MG63 (cell line): ENCODE data around the gene ATP5PD. TPM values are rescaled to one million over a fixed set of nuclear protein-coding genes. Genes with fewer than 3 reads are reported as not detected.
A peak's percentile ranks its signal among the peaks of the same experiment; 100 is the strongest.
"Not testable (repeated sequence)": the region's sequence is repeated elsewhere in the genome, so short reads cannot be mapped to it uniquely, and the experiment has no call there.

Source experiments
- DNase-seq: peaks from one replicate; pipeline ENCODE4 v3.0.0-alpha.2; 2020
- H3K27me3 ChIP-seq: fragments of 250-450 bp; sonication (Bioruptor Pico); 2 replicates; pipeline ENCODE4 v1.5.1; 2020; ENCODE audit warnings: mild to moderate bottlenecking, moderate library complexity
- H3K36me3 ChIP-seq: fragments of 250-450 bp; sonication (Bioruptor Pico); 2 replicates; pipeline ENCODE4 v1.5.1; 2020; ENCODE audit warnings: mild to moderate bottlenecking, moderate library complexity
- H3K4me3 ChIP-seq: fragments of 250-450 bp; sonication (Bioruptor Pico); 2 replicates; pipeline ENCODE4 v1.5.1; 2020; ENCODE audit warnings: mild to moderate bottlenecking, moderate library complexity
- H3K9me3 ChIP-seq: fragments of 250-450 bp; sonication (Bioruptor Pico); 2 replicates; pipeline ENCODE4 v1.5.1; 2020; ENCODE audit warnings: mild to moderate bottlenecking, moderate library complexity
- total RNA-seq: library from RNA; depleted of rRNA; stranded (reverse); fragments of >200 nt; shearing (Covaris generic); gene quantifications from 2 replicates; pipeline ENCODE4 v1.2.3, GENCODE V29; 2014; ENCODE audit warnings: low replicate concordance

ATP5PD gene
- total RNA-seq, 1 experiment from 2014 or later, result 296 TPM

- DNase-seq, result no peak
- no peaks in the 10 kb centered on the region for H3K9me3 ChIP-seq
- no peaks in the 10 kb centered on the region for H3K27me3 ChIP-seq
- no peak overlapping the region for H3K4me3 ChIP-seq
- peaks cover 32% of the 10 kb centered on the region for H3K36me3 ChIP-seq
These were observed 5.0 kb downstream of the ATP5PD start for GRCh38 chr17:75041656-75042280.

DNA sequence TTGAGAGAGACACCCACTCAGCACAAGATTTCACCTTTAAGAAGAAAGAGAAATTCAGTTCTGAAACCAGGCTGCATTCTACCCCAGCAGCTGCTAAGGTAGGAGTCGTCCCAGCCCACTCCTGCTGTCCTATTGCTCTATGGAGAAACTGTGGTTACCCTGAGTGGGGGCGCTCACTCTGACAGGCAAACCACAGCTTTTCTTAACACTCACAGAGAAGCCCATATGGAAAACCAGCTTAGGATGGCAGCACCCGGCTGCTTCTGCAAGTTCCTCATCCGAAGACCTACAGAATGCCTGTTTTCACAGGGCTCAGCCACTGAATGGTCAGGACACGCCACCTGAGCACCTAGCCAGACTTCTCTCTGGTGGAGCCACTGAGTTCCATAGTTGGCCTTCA is 7.5 kb downstream of the ATP5PD start:
- peaks cover 32% of the 10 kb centered on the region for H3K36me3 ChIP-seq
- no peaks in the 10 kb centered on the region for H3K9me3 ChIP-seq
- DNase-seq, result no peak
- no peak overlapping the region for H3K4me3 ChIP-seq
- H3K27me3 ChIP-seq, result no peaks in the 10 kb centered on the region

DNA sequence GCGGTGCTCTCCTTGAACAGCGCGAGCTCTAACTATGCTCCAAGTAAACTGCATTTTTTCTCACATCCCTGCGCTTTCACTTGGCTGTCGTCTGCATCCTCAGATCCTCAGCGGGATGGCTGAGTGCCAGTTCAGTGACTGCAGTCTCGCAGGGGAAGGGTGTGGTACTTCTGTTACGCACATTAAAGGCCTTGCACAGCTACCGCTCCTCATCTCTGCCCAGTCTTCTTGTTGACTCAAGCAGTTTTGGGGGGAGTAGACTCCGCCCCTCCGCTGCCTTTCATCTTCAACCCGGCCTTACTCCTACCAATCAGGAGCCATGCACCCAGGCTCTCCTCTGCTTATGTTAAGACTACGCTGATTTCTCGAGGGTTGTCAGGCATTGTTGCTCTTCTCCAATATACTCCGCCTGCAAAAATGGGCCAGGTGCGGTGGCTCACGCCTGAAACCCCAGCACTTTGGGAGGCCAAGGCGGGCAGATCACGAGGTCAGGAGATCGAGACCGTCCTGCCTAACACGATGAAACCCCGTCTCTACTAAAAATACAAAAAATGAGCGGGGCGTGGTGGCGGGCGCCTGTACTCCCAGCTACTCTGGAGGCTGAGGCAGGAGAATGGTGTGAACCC is 10.0 kb downstream of the ATP5PD start:
- H3K9me3 ChIP-seq, result no peaks in the 10 kb centered on the region
- H3K27me3 ChIP-seq, result no peaks in the 10 kb centered on the region
- peaks cover 26% of the 10 kb centered on the region for H3K36me3 ChIP-seq
- peak; percentile 85 for DNase-seq
- H3K4me3 ChIP-seq, result peak overlapping the region; percentile 5; the same call in 1 of the 2 replicates

- no peaks in the 10 kb centered on the region for H3K27me3 ChIP-seq
- peak overlapping the region; percentile 88 for H3K4me3 ChIP-seq
- peaks cover 9% of the 10 kb centered on the region for H3K36me3 ChIP-seq
- DNase-seq, result peak; percentile 91
- H3K9me3 ChIP-seq, result peaks cover 2% of the 10 kb centered on the region; the same call in 1 of the 2 replicates
These were observed 12.4 kb downstream of the ATP5PD start for GRCh38 chr17:75034236-75034908.

- Histone ChIP-seq H3K27me3 (no peaks in the 10 kb centered on the region), H3K4me3 (peak overlapping the region; percentile 88), H3K9me3 (peaks cover 2% of the 10 kb centered on the region; the same call in 1 of the 2 replicates), H3K36me3 (peaks cover 3% of the 10 kb centered on the region)
- DNase-seq, result peak; percentile 91
These were observed 13.2 kb downstream of the ATP5PD start for GRCh38 chr17:75033346-75034235.

DNA sequence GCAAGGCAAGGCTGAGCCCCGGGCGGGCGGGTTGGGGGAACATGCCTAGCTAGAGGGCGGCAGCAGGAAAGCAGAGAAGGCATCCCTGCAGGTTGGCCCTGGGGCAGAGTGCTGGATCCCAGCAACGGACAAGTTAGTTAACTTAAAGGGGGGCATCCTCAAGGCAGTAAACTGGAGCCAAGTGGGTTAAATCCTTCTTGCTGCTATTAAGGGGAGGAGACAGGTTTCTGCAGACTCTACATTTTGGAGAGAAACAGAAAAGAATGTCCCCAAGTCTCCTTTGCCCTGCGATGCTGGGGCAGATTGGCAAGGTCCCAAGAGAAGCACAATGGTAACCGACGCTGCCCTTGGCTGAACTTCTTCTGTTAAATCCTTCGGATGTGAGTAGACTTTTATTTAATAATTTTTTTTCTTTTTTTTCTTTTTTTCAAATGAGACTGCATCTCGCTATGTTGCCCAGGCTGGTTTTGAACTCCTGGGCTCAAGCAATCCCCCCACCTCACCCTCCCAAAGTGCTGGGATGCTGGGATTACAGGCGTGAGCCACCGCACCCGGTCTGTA is 14.0 kb downstream of the ATP5PD start:
- Histone ChIP-seq H3K36me3 (no peaks in the 10 kb centered on the region; the same call in 1 of the 2 replicates), H3K4me3 (peak overlapping the region; percentile 88), H3K27me3 (no peaks in the 10 kb centered on the region), H3K9me3 (peaks cover 2% of the 10 kb centered on the region; the same call in 1 of the 2 replicates)
- peak; percentile 23 for DNase-seq

DNA sequence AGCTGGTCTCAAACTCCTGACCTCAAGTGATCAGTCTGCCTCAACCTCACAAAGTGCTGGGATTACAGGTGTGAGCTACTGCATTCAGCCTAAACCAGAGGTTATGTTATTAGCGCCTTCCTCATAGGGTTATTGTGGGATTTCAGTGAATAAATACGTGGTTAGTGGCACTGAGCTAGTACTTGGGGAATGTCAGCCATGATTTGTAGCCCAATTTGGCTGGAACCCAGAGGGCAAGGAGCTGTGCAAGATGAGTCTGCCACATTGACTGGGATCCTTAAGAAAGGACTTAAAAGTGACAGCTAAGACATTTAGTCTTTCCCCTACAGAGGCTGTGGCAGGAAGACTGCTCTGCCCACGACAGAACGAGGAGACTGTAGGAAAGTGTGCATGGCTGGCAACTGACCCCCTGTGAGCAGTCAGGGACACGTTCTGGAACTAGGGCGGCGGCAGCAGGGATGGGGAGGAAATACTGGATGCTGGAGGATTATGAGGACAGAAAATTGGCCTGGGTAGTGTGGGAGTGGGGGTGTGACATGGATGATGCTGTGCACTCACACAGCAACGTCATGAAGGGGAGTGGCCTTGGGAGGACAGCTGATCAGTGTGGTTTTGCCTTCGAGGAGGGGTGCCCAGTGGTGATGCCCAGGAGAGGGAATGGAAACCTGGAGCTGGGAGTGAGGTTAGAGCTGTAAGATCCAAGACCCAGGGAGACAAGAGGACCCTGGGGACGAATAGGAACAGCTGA is 14.6 kb downstream of the ATP5PD start:
- DNase-seq, result peak; percentile 75
- no peaks in the 10 kb centered on the region for H3K27me3 ChIP-seq
- H3K9me3 ChIP-seq, result peaks cover 2% of the 10 kb centered on the region; the same call in 1 of the 2 replicates
- H3K36me3 ChIP-seq, result no peaks in the 10 kb centered on the region
- no peak overlapping the region; the same call in 1 of the 2 replicates for H3K4me3 ChIP-seq

GRCh38 chr17:75030161-75030560 is 16.6 kb downstream of the ATP5PD start:
- Histone ChIP-seq H3K4me3 (no peak overlapping the region), H3K27me3 (no peaks in the 10 kb centered on the region), H3K36me3 (no peaks in the 10 kb centered on the region), H3K9me3 (peaks cover 2% of the 10 kb centered on the region; the same call in 1 of the 2 replicates)
- DNase-seq, result no peak

DNA sequence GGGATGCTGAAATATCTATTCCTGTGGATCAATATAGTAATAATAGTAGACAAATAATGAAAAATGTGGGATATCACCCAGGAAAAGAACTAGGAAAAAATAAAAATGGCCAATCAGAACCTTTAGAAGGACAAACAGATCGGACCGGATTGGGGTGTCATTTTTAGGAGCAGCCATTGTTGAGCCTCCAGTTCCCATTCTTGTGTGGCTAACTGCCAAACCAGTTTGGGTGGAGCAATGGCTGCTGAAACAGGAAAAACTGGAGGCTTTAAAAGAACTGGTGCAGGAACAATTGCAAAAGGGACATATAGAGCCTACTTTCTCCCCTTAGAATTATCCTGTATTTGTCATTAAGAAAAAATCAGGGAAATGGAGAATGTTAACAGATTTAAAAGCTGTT is 20.1 kb downstream of the ATP5PD start:
- H3K4me3 ChIP-seq, H3K27me3 ChIP-seq, DNase-seq, H3K9me3 ChIP-seq: not testable (repeated sequence)
- peaks cover 12% of the 10 kb centered on the region for H3K36me3 ChIP-seq

DNA sequence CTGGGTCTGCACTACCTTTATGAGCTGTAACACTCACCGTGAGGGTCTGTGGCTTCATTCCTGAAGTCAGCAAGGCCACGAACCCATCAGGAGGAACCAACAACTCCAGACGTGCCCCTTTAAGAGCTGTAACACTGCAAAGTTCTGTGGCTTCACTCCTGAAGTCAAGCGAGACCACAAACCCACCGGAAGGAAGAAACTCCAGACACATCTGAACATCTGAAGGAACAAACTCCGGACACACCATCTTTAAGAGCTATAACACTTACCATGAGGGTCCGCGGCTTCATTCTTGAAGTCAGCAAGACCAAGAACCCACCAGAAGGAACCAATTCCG is 21.4 kb downstream of the ATP5PD start:
- H3K9me3 ChIP-seq, DNase-seq, H3K4me3 ChIP-seq, H3K27me3 ChIP-seq: not testable (repeated sequence)
- peaks cover 24% of the 10 kb centered on the region for H3K36me3 ChIP-seq

GRCh38 chr17:75024686-75025397 is 21.9 kb downstream of the ATP5PD start:
- Histone ChIP-seq H3K27me3 (no peaks in the 10 kb centered on the region), H3K36me3 (peaks cover 30% of the 10 kb centered on the region), H3K9me3 (peaks cover 2% of the 10 kb centered on the region; the same call in 1 of the 2 replicates), H3K4me3 (no peak overlapping the region)
- DNase-seq, result no peak

DNA sequence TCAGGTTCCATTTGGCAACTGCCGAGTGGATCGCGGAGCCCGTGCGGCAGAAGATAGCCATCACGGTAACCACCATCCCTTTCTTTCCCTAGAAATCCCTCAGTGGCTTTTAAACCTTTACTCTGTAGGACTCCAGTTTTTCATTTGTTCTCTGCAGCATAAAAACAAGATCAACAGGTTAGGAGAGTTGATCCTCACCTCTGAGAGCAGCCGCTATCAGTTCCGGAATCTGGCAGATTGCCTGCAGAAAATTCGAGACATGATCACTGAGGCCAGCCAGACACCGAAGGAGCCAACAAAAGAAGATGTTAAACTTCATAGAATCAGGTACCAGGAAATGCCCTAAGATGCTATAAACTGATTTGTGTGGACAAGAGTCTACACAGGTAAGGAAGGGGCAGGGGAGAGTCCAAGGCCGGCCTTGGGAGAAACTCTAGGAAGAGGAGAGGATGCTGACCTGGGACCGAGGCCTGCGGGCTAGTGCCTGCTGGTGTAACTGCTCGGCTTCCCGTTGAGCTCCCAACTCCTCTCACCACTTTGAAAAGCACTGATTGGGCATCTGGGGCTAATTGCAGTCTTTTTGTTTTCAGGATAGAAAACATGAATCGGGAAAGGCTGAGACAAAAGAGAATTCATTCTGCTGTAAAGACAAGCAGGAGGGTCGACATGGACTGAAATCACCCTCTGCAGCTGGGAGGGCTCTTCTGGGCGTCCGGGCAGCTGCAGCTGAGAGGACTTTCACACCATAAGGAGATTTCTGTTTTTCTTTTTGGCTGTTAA is 26.2 kb downstream of the ATP5PD start:
- no peak for DNase-seq
- H3K4me3 ChIP-seq, result no peak overlapping the region

DNA sequence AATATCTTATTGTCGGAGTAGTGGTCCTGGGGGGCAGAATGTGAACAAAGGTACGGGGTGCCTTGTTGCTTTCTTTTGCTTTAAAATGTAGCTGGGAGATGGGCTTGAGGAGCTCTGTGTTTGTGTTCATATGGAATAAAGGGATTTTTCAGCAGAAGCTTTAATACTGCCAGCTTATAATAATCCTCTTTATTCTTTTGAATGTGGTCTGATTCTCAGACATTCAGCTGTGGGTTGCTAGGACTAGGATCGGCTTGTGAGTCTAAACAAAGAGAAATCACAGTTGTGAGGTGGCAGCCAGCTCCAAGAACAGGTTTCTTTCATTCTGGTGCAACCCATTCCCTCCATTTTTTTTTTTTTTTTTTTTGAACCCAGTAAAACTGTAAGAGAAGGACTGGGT is 27.1 kb downstream of the ATP5PD start:
- H3K27me3 ChIP-seq, result no peaks in the 10 kb centered on the region
- H3K36me3 ChIP-seq, result peaks cover 60% of the 10 kb centered on the region
- no peak overlapping the region for H3K4me3 ChIP-seq
- DNase-seq, result no peak
- no peaks in the 10 kb centered on the region for H3K9me3 ChIP-seq

More for the DNA sequence above, 26.2 kb downstream of the ATP5PD start:
- Histone ChIP-seq H3K27me3 (no peaks in the 10 kb centered on the region), H3K9me3 (0 out of 2 replicates have a peak, but pooled peaks cover 2% of the 10 kb centered on the region), H3K36me3 (peaks cover 54% of the 10 kb centered on the region)

DNA sequence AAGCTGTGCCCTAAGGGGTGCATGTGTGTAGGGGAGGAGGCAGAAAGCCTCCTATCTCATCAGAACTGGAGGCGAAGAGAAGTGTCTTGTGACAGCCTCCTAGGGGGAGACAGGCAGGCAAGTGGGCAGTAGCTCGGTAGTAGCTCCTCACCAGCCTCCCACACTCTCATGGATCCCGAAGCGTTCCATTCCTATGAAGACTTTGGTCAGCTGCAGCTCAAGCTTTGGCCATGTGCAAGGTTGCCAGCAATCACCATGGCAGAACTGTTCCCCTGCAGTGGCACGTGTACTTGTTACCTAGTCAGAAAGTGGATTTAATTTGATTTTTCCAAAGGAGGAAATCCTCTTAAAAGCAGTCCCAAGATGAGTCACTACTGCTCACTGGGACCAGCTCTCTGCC is 27.6 kb downstream of the ATP5PD start:
- Histone ChIP-seq H3K36me3 (peaks cover 63% of the 10 kb centered on the region), H3K4me3 (no peak overlapping the region), H3K9me3 (no peaks in the 10 kb centered on the region), H3K27me3 (no peaks in the 10 kb centered on the region)
- DNase-seq, result no peak
